Left renal pelvis (tissue), 4 donors: ENCODE data around the gene TOP2B. TPM values are rescaled to one million over a fixed set of nuclear protein-coding genes. Genes with fewer than 3 reads are reported as not detected.

ENCODE experiments used
- DNase-seq, 4 donors: peaks; one replicate each; pipeline ENCODE4 v3.0.0-alpha.2; 2013; ENCODE audit warnings: low read depth in 4 of 4, low spot score in 3 of 4
- polyA plus RNA-seq, 4 donors: library from polyadenylated mRNA; unstranded; fragments of 120-200 nt; gene quantifications; one replicate each; pipeline ENCODE4 v1.2.1, GENCODE V29; 2013; ENCODE audit not compliant: insufficient read length in 4 of 4

TOP2B gene
- polyA plus RNA-seq, 4 donors: 269 to 372 (median 314) TPM

- no peak for DNase-seq
Measured at GRCh38 chr3:25586167-25586505, 78.6 kb downstream of the TOP2B start.

- no peak for DNase-seq
Measured at GRCh38 chr3:25585361-25586166, 79.1 kb downstream of the TOP2B start.

GRCh38 chr3:25584011-25584789 is 80.5 kb downstream of the TOP2B start:
- no peak for DNase-seq

GRCh38 chr3:25583343-25583742 is 81.4 kb downstream of the TOP2B start:
- DNase-seq: no peak

- DNase-seq: no peak
Measured at GRCh38 chr3:25582242-25582641, 82.5 kb downstream of the TOP2B start.

GRCh38 chr3:25581823-25582222 is 82.9 kb downstream of the TOP2B start:
- no peak for DNase-seq

GRCh38 chr3:25581335-25581734 is 83.4 kb downstream of the TOP2B start:
- no peak for DNase-seq

GRCh38 chr3:25580534-25580933 is 84.2 kb downstream of the TOP2B start:
- DNase-seq: no peak

- no peak for DNase-seq
Measured at GRCh38 chr3:25578059-25578458, 86.6 kb downstream of the TOP2B start.

GRCh38 chr3:25576831-25577454 is 87.8 kb downstream of the TOP2B start:
- DNase-seq: no peak

- DNase-seq: no peak
Measured at GRCh38 chr3:25576146-25576545, 88.6 kb downstream of the TOP2B start.

GRCh38 chr3:25575001-25575400 is 89.7 kb downstream of the TOP2B start:
- DNase-seq: no peak

GRCh38 chr3:25574172-25574765 is 90.4 kb downstream of the TOP2B start:
- no peak for DNase-seq

GRCh38 chr3:25573386-25574171 is 91.1 kb downstream of the TOP2B start:
- DNase-seq: no peak

- DNase-seq: no peak
Measured at GRCh38 chr3:25572919-25573385, 91.8 kb downstream of the TOP2B start.

- DNase-seq: no peak
Measured at GRCh38 chr3:25572336-25572735, 92.4 kb downstream of the TOP2B start.

GRCh38 chr3:25571285-25571684 is 93.4 kb downstream of the TOP2B start:
- no peak for DNase-seq

GRCh38 chr3:25568525-25569078 is 96.1 kb downstream of the TOP2B start:
- DNase-seq: no peak

- no peak for DNase-seq
Measured at GRCh38 chr3:25567806-25568524, 96.7 kb downstream of the TOP2B start.
